GM12891 (cell line): ENCODE results near the gene SMARCC2.
A peak's percentile ranks its signal among the peaks of the same experiment; 100 is the strongest.

Experiments
- DNase-seq: peaks from one replicate; pipeline ENCODE4 v3.0.0; 2011; ENCODE audit warnings: low spot score; ENCODE audit not compliant: insufficient read length
- FAIRE-seq: peaks from 2 replicates; lab custom pipeline; 2011; peaks lifted over from hg19 to GRCh38; lab: Jason Lieb, UNC
- PAX5 ChIP-seq: IDR thresholded peaks from 2 replicates; pipeline ENCODE4 v1.6.1; 2011; ENCODE audit warnings: low read length, moderate library complexity, mild to moderate bottlenecking; ENCODE audit not compliant: insufficient read depth, severe bottlenecking
- POLR2A ChIP-seq: IDR thresholded peaks from 2 replicates; pipeline ENCODE4 v1.6.1; 2011; ENCODE audit warnings: low read depth, low read length, control low read depth
- POLR2AphosphoS5 ChIP-seq: IDR thresholded peaks from 2 replicates; pipeline ENCODE4 v1.6.1; 2011; ENCODE audit warnings: low read depth, low read length, control low read depth
- POU2F2 ChIP-seq: IDR thresholded peaks from 2 replicates; pipeline ENCODE4 v1.6.1; 2011; ENCODE audit warnings: low read depth, mild to moderate bottlenecking, control low read depth, low read length, moderate library complexity
- SPI1 ChIP-seq: IDR thresholded peaks from 2 replicates; pipeline ENCODE4 v1.6.1; 2011; ENCODE audit warnings: low read depth, low read length, control low read depth
- TAF1 ChIP-seq: IDR thresholded peaks from 2 replicates; pipeline ENCODE4 v1.6.1; 2011; ENCODE audit warnings: low read depth, low read length, control low read depth

Gene SMARCC2

GRCh38 chr12:56115329-56115728 is 74.0 kb downstream of the SMARCC2 start:
- TF ChIP-seq POLR2AphosphoS5 (no peak), TAF1 (no peak), POU2F2 (no peak), PAX5 (no peak), POLR2A (no peak), SPI1 (no peak)
- FAIRE-seq (no peak), DNase-seq (no peak)

- TF ChIP-seq POLR2AphosphoS5 (no peak), SPI1 (no peak), TAF1 (no peak), PAX5 (no peak), POLR2A (0 out of 2 replicates have a peak, but pooled peaks have one; percentile 14)
- FAIRE-seq: no peak
Measured at GRCh38 chr12:56114084-56114483, 75.2 kb downstream of the SMARCC2 start.

More at GRCh38 chr12:56114084-56114483, 75.2 kb downstream of the SMARCC2 start:
- no peak for DNase-seq
